Transverse colon (tissue), 4 donors: ENCODE measurements around the gene ALDOB. TPM values are rescaled to one million over a fixed set of nuclear protein-coding genes. Genes with fewer than 3 reads are reported as not detected.

ENCODE experiments used
- DNase-seq: peaks from one replicate; pipeline ENCODE4 v3.0.0-alpha.2; 2019
- H3K27ac ChIP-seq, 4 donors: fragments of 200-600 bp; sonication (generic); 2 replicates each; pipeline ENCODE4 v1.5.1; 2016 to 2018; ENCODE audit warnings: inconsistent platforms in 4 of 4
- H3K27me3 ChIP-seq: fragments of 200-600 bp; sonication (generic); 2 replicates; pipeline ENCODE4 v1.5.1; 2017; ENCODE audit warnings: inconsistent platforms
- H3K36me3 ChIP-seq, 4 donors: fragments of 200-600 bp; sonication (generic); 2 replicates each; pipeline ENCODE4 v1.5.1; 2017 to 2019; ENCODE audit warnings: inconsistent platforms in 4 of 4
- H3K4me1 ChIP-seq, 4 donors: fragments of 200-600 bp; sonication (generic); 2 replicates each; pipeline ENCODE4 v1.5.1; 2017 to 2020; ENCODE audit warnings: inconsistent platforms in 4 of 4
- H3K4me3 ChIP-seq, 4 donors: fragments of 200-600 bp; sonication (generic); 1 replicate in 1 of 4; 2 replicates in 3 of 4; pipeline versions ENCODE4 v1.5.1 to v1.6.1; 2017 to 2019; ENCODE audit warnings: inconsistent platforms in 4 of 4
- H3K9me3 ChIP-seq, 2 donors: fragments of 200-600 bp; sonication (generic); 2 replicates each; pipeline ENCODE4 v1.5.1; 2017 to 2019; ENCODE audit warnings: inconsistent platforms in 2 of 2
- CTCF ChIP-seq, 5 experiments: fragments of 200-600 bp in 3 of 5; fragments of 450-650 bp in 2 of 5; sonication (generic) in 3 of 5; IDR thresholded peaks; 1 replicate in 2 of 5; 2 replicates in 3 of 5; pipeline ENCODE4 v1.5.1; 2016 to 2017; ENCODE audit warnings: antibody characterized with exemption in 5 of 5, inconsistent platforms in 3 of 5, mild to moderate bottlenecking in 2 of 5, moderate library complexity in 1 of 5
- EP300 ChIP-seq: sonication (generic); formaldehyde crosslinking; IDR thresholded peaks from one replicate; pipeline ENCODE4 v1.6.1; 2017; ENCODE audit warnings: antibody characterized with exemption, low read depth
- POLR2A ChIP-seq: fragments of 450-650 bp; IDR thresholded peaks from one replicate; pipeline ENCODE4 v1.6.1; 2016; ENCODE audit warnings: antibody characterized with exemption, mild to moderate bottlenecking, moderate library complexity
- POLR2AphosphoS5 ChIP-seq, 3 donors: sonication (generic); formaldehyde crosslinking; IDR thresholded peaks; one replicate each; pipeline ENCODE4 v1.6.1; 2016; ENCODE audit warnings: antibody characterized with exemption in 3 of 3
- WGBS, 2 donors: methylation state at CpG; one replicate each; pipeline ENCODE4 v1.1.5; 2018; ENCODE audit warnings: low coverage in 1 of 2; 5-methylcytosine and 5-hydroxymethylcytosine counted together
- in situ Hi-C, 4 donors: fragments of 200-750 bp; cut with MboI; loops; one replicate each; pipeline versions ENCODE4 v1.15.0 to v1.15.1; 2017; ENCODE audit warnings: low sequenced_read_pairs in 3 of 4, low pct_ligation_motif_present in 1 of 4, low pct_unique_long_range_greater_than_20kb in 1 of 4
- intact Hi-C: fragments of 100-400 bp; cut with DNase I; formaldehyde crosslinking; loops from one replicate; pipeline ENCODE4 v1.15.1; 2023; ENCODE audit warnings: low total_unique reads
- total RNA-seq, 4 donors: library from RNA; depleted of rRNA; stranded (reverse); fragments of >200 nt; gene quantifications; one replicate each; pipeline ENCODE4 v1.1.0, GENCODE V29; 2016

Gene ALDOB
- total RNA-seq, 4 donors from 2014 or later = 1.9 to 55.0 (median 20.1) TPM; not detected in 1

GRCh38 chr9:101427358-101427757 is 8.2 kb downstream of the ALDOB start:
- WGBS, 2 donors = 94% methylated on average over 6 to 8 of the region's 8 CpGs
- intact Hi-C loops (no loop called here), in situ Hi-C loops (no loop called here)
- Histone ChIP-seq H3K27me3 (no peaks in the 10 kb centered on the region), H3K4me3 (no peak overlapping the region), H3K27ac (no peak overlapping the region), H3K4me1 (no peaks in the 10 kb centered on the region), H3K9me3 (no peaks in the 10 kb centered on the region), H3K36me3 (no peaks in the 10 kb centered on the region)
- no peak for DNase-seq
- TF ChIP-seq EP300 = no peak
- TF ChIP-seq POLR2A = no peak
- TF ChIP-seq POLR2AphosphoS5 (IDR thresholded peaks at IDR 0.05) = no peak
- TF ChIP-seq CTCF (IDR thresholded peaks at IDR 0.05) = no peak

DNA sequence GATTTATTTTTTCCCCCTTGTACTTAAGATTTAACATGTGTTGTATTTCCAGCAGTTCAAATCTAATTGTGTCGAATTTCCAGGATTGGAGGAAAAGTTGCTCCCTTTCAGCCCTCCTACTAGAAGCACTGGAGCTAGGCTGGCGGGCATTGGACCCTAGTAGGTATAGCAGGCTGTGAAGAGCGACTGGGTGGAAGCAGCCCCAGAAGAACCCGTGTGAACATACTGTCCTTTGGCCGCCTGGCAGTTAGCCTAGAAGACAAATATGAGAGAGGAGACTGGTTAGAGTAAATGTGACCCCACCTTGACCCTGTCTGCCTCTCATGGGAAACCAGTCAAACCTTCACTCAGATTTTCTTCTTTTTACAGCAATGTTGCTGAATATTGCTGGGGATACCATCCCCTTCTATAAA is 13.9 kb downstream of the ALDOB start:
- DNase-seq = no peak
- Histone ChIP-seq H3K4me3 (no peak overlapping the region), H3K9me3 (peaks cover 0 to 6% of the 10 kb centered on the region in 2 donors), H3K36me3 (no peaks in the 10 kb centered on the region), H3K27ac (no peak overlapping the region), H3K27me3 (no peaks in the 10 kb centered on the region), H3K4me1 (no peaks in the 10 kb centered on the region)
- in situ Hi-C loops (no loop called here), intact Hi-C loops (no loop called here)
- TF ChIP-seq EP300 = no peak
- no peak for TF ChIP-seq CTCF (IDR thresholded peaks at IDR 0.05)
- 67% methylated on average over 1 to 5 of the region's 5 CpGs for WGBS, 2 donors

DNA sequence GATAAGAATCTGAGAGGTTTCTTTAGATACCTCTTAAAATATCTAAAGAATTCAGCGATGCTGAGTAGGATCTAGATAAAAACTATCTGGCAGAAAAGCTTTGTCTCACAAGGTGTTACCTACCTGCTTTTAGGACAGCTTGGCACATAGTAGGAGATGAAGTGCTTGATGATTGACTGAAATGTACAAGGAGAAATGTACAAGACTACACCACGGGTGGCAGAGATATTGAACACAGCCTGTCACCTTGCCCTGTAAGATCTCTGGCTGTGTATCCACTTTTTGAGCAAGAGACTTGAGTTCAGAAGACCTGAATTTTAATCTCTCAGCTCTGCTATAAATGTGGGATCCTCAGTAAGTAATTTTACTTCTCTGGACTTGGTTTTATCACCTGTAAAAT is 15.7 kb downstream of the ALDOB start:
- TF ChIP-seq POLR2AphosphoS5 (IDR thresholded peaks at IDR 0.05) = no peak
- TF ChIP-seq CTCF (IDR thresholded peaks at IDR 0.05) = no peak
- TF ChIP-seq EP300 = no peak
- TF ChIP-seq POLR2A = no peak
- no peaks in the 10 kb centered on the region for H3K27me3 ChIP-seq
- in situ Hi-C loops = no loop called here
- 79% methylated on average over 2 of the region's 2 CpGs; no CpG with 5 or more reads in 1 of the 2 donors for WGBS, 2 donors
- H3K4me1 ChIP-seq = no peaks in the 10 kb centered on the region
- no peak for DNase-seq
- H3K4me3 ChIP-seq = no peak overlapping the region
- peaks cover 0 to 14% of the 10 kb centered on the region in 2 donors for H3K9me3 ChIP-seq
- H3K36me3 ChIP-seq = no peaks in the 10 kb centered on the region
- intact Hi-C loops = no loop called here
- H3K27ac ChIP-seq = no peak overlapping the region

DNA sequence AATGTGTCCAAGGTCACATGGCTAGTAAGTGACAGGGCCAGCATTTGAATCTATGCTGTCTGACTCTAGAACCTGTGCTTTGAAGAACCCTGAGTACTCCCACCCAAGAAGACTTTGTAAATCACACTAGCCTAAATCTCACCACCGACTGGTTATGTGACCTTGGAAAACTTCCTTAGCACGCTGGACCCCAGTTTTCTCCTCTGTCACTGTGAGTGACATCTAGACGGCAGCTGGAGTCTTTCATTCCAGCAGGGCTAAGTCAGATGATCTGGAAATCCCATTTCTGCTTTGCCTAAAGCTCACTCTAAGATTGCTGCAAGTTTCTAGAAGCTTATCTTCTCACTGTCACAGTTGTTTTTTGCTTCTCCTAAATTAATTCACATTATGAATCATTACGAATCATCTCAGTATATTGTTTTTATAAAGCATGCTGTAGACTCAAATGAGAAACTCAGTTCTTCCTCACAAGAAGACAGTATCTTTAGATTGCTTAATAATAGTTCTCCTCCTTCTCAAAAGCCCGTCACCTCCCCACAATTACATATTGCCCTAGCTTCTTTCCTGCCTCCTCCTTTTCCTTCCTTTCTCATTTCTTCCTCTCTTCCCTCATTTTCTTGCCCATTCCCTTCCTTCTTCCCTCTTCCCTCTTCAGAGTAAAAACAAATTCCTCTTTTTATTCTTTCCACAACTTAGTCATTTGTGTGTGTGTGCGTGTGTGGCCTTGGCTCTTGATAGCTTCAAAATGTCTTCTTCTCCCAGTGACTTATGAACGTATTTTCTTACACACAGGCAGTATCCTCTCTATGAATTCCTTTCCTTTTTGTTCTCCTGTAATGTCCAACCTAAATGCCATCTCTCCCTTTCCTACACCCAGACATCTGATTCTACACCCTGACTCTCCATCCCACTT is 16.8 kb downstream of the ALDOB start:
- Histone ChIP-seq H3K9me3 (peaks cover 4 to 18% of the 10 kb centered on the region in 2 donors), H3K4me1 (no peaks in the 10 kb centered on the region), H3K4me3 (no peak overlapping the region), H3K36me3 (no peaks in the 10 kb centered on the region), H3K27me3 (no peaks in the 10 kb centered on the region), H3K27ac (no peak overlapping the region)
- 75 to 81% methylated on average over 7 of the region's 7 CpGs for WGBS, 2 donors
- in situ Hi-C loops (no loop called here), intact Hi-C loops (no loop called here)
- no peak for DNase-seq
- TF ChIP-seq POLR2AphosphoS5 (IDR thresholded peaks at IDR 0.05) = no peak

- H3K27ac ChIP-seq = no peak overlapping the region
- peaks cover 12 to 26% of the 10 kb centered on the region in 2 donors for H3K9me3 ChIP-seq
- H3K27me3 ChIP-seq = no peaks in the 10 kb centered on the region
- H3K4me3 ChIP-seq = no peak overlapping the region
- no peak for DNase-seq
- H3K4me1 ChIP-seq = no peaks in the 10 kb centered on the region
- no peak for TF ChIP-seq POLR2A
- no peak for TF ChIP-seq CTCF (IDR thresholded peaks at IDR 0.05)
- no peak for TF ChIP-seq EP300
- TF ChIP-seq POLR2AphosphoS5 (IDR thresholded peaks at IDR 0.05) = no peak
- no peaks in the 10 kb centered on the region for H3K36me3 ChIP-seq
- in situ Hi-C loops (no loop called here), intact Hi-C loops (no loop called here)
Measured at GRCh38 chr9:101417977-101418376, 17.6 kb downstream of the ALDOB start.
